Skin of body (tissue), 2 donors: ENCODE results near the gene KCNN3. TPM values are rescaled to one million over a fixed set of nuclear protein-coding genes. Genes with fewer than 3 reads are reported as not detected.
"Not testable (repeated sequence)": the region's sequence is repeated elsewhere in the genome, so short reads cannot be mapped to it uniquely, and the experiment has no call there.

Experiments
- DNase-seq: peaks from one replicate; lab custom pipeline; 2025; lab: John Stamatoyannopoulos, UW
- total RNA-seq: library from RNA; depleted of rRNA; stranded (reverse); fragments of >200 nt; gene quantifications from one replicate; pipeline ENCODE4 v1.2.3, GENCODE V29; 2014

The KCNN3 gene
- total RNA-seq, result 0.99 TPM

- DNase-seq, result peak; percentile 80
Measured at GRCh38 chr1:154870115-154870571, at the start of gene KCNN3. Gene KCNN3, minus strand, starts transcription at chr1:154870281. Its CDS starts 317 bp downstream, at chr1:154869964.

DNA sequence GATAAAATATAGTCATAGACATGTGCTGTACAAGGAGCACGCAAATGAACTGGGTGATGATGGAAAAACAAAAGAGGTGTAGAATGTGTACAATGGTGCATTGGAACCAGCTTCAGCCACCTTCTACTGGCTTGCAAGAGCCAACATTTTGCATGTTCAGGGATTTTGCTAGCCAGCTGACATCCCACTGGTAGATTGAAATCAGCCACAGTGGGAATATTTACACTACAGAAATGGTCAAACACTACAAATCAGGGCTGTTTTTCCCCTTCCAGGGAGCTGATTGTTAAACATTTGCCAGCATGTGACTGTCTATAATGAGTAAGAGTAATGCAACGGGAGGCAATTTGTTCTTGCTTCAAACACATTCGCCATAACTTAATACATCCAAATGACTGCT lies 43.2 kb upstream of the KCNN3 start:
- DNase-seq, result no peak

DNA sequence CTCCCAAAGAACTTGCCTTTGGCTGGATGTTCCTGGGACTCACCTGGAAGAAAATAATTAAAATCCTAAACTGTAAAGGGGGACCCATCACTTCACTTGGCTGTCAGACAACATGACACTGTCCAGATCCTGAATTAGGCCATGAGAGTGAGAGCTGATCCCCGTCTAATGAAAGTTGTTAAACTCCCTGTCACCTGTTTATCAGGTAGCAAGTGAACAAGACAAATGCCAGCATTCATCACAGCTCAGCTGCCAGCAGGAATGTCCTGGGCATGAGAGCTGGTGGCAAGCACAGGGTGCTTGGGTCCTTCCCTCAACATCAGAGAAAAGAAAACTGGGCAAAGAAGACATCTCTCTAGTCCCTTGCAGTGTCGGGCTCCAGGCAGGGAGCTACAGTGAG lies 42.7 kb upstream of the KCNN3 start:
- DNase-seq, result no peak

DNA sequence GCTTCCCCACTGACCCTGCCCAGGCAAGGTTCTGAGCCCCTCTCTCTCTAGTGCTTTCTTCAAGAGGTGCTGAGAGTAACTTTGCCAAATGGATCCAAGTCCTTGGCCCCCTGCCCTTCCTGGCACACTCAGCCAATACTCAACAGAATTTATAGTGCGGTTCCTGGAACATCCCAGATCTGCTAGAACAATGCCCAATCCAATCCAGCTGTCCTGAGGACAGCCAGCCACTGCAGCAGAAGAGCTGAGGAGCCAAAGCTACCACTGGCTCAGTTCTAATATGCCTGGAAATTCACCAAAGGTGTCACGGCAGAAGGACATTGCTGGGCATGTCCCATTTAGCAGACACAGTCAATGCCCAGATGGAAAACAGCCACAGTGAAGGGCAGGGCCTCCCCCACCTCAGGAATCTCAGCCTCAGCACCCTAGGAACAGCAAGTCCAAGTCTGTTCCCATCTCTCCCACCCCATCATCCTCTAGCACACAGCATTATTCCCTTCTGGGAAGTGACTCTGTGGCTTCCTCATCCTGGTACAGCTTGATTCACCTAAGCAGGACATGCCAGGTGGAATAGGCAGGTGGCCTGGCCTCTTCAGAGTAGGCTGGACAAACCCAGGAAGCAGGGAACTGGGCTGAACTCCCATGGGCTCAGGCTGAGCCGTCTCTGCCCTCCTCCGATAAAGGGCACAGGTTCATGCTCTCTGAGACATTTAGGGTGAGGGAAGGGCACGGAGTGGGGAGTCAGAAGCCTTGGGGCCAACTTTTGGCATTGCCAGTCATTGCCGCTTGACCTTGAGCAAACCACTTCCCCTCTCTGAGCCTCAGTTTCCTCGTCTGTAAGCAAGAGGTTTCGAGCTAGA lies 41.8 kb upstream of the KCNN3 start:
- DNase-seq, result no peak

DNA sequence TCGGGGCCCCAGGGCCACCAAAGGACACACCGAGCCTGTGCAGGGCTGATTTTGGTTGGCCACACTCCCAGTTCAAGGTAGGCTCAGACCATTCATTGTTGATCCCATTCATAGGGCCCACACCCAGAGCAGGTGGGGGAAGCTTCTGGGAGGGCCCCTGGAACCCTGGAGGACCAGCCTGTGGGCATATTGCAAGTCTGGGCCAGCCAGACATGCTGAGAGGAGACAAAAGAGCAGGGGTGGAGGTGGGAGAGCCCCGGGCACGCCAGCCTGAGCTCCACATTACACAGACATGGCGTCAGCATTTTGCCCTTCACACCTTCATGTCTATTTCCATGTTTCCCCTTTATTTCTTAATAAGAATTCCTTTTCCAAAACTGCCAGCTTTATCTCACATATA lies 40.8 kb upstream of the KCNN3 start:
- no peak for DNase-seq

DNA sequence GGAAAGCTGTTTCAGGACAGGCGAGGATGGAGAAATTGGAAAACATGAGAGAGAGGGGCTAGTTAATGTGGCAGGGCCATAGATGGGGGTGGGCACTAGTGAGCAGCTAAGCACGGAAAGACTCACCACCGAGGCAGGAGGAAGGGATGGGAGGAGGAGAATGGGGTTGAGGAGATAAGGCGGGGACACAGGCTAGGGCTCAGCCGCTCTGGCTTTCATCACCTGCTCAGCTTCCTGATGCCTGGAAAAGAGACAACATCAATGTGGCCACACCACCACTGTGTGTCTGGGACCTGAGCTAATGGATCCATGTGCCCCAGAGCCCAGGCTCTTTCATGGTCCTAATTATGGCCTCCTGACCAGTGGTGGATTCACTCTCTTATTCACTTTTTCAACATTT lies 38.9 kb upstream of the KCNN3 start:
- no peak for DNase-seq

GRCh38 chr1:154908129-154908528 lies 38.0 kb upstream of the KCNN3 start:
- not testable (repeated sequence) for DNase-seq

GRCh38 chr1:154906621-154907081 lies 36.6 kb upstream of the KCNN3 start:
- no peak for DNase-seq

DNA sequence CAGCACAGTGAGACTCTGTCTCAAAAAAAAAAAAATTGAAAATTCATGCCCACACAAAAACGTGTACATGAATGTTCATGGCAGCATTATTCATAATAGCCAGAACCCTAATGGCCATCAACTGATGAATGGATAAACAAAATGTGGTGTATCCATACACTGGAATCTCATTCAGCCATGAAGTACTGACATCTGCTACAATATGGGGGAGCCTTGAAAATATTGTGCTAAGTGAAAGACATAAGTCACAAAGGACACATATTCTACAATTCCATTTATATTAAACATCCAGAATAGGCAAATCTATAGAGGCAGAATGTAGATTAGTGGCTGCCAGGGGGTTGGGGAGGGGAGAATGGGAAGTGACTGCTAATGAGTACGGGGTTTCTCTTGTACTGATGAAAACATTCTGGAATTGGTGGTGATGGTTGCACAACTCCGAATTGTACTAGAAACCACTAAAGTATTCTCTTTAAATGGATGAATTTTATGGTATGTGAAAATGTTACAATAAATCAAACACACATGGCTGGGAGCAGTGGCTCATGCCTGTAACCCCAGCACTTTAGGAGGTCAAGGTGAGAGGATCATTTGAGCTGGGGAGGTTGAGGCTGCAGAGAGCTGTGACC lies 33.0 kb upstream of the KCNN3 start:
- DNase-seq, result no peak

- DNase-seq, result no peak
Measured at GRCh38 chr1:154901591-154901990, 31.5 kb upstream of the KCNN3 start.

- no peak for DNase-seq
Measured at GRCh38 chr1:154899041-154899440, 29.0 kb upstream of the KCNN3 start.

DNA sequence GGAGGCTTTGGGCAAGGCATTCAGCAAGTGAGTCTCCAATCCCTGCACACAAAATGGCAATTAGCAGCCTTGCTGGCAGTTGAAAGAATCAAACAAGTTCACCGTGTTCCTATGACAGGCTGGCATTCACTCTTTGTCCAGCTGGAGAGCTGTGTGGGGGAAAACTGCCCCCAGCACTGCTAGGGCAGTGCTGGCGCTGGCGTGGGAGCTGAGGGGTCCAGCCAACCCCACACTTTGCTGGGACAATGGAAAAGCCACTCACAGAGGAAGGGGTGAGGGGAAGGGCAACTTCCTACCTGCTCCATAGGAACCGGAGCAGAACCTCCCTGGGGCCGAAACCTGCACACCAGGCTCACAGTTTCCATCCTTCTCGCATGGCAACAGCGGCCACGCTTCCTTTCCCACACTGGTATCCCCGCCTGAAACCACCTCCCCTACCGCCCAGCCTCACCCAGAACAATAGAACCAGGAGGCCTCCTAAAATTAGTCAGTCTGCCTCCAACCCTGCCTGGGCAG lies 26.7 kb upstream of the KCNN3 start:
- DNase-seq, result no peak

DNA sequence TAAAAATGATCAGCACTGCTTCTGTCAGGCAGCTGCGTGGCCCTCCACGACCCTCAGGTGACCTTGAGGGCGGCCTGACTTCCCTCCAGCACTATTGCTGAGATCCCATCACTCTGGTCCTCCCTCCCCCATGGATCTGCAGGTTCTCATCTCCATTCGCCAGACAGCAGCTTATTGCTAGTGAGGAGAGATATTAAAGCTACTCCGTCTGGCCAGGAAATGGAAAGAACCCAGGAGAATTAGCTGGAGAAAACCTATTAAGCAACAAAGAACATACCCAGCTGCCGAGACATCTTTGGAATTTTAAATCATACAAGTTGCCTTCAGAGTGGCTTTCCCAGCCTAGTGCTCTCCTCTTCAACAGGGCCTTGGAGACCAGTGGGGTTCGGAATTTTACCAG lies 25.7 kb upstream of the KCNN3 start:
- no peak for DNase-seq

DNA sequence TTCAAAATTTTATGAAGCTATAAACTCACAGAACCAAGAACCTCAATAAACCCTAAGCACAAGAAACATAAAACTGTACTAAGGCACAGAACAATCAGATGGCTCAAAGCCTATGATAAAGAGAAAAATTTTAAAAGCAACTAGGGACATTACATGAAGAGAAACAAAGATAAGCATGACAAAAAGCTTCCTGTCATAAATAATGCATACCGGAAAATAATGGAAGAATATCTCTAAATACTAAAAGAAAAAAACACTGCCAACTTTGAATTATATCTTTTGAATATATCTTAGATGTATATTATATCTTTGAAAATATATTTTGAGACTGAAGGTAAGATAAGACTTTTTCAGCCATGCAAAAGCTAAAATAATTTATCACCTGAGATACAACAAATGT lies 21.4 kb upstream of the KCNN3 start:
- DNase-seq, result no peak

- DNase-seq, result no peak
Measured at GRCh38 chr1:154888757-154889156, 18.7 kb upstream of the KCNN3 start.

DNA sequence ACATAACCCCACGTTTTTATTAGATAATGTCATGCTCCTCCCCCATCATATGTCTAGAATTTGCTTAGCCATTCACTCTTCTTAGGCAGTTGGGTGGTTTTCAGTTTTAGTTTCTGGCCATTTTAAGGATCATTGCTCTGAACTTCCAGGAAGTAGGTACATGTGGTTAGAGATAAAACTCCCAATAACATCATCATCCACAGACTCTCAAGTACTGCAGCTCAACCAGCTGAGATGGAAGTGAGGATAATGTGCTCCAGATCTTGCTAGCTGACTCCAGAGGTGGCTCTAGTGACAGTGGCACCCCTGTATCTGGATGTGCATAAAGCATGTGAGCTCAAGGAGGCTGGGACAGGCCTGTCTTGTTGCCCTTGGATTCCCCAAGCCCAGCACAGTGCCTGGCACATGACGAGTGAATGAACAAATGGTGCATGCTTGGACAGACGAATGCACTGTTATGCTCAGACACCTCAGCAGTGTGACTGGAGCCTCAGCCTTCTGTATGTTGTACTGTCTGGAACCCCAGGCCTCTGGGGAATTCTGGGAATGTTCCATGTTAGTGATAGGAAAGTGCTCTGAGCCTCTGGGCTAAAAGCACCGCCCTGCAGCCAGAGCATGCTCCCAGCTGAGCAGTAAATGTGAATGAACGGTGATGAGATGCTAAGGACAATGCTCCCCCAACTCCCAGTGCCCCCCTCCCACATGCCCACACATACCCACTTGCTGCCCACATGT lies 16.4 kb upstream of the KCNN3 start:
- no peak for DNase-seq

DNA sequence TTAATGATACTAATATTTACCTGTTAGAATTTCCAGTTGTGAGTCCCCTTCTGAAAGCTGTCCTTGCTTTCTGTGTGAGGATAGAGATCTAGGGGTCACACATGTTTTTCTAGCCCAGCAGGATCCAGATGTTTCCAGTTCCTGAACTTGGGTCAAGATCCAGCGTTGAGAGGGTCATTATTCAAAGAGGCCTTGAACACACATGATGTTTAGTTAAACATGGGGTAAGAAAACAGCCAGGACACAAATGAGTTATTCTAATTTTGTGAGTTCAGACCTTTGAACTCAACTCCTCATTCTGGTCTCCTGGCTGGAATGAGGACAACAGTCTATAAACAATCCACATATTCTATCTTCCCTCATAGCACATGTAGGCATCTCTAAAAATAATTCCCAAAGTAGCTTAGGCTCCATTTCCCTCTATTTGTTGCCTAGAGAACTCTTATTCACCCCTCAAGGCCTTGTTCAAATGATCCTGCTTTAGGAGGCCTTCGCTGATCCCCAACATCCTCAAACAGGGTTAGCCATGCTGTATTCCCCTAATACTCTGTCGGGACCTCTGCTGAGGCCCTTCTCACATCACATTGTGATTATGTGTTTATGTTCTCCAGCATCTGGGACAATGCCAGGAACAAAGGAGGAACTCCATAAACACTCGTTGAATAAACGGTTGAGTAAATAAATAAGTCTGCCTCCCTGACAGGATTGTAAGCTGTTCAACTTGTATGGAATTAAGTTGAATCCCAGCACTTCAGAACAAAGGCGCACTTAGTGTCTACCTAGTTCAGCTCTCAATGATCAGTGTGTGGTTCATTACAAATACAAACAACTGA lies 15.0 kb upstream of the KCNN3 start:
- no peak for DNase-seq

- DNase-seq, result no peak
Measured at GRCh38 chr1:154883919-154884868, 14.1 kb upstream of the KCNN3 start.

DNA sequence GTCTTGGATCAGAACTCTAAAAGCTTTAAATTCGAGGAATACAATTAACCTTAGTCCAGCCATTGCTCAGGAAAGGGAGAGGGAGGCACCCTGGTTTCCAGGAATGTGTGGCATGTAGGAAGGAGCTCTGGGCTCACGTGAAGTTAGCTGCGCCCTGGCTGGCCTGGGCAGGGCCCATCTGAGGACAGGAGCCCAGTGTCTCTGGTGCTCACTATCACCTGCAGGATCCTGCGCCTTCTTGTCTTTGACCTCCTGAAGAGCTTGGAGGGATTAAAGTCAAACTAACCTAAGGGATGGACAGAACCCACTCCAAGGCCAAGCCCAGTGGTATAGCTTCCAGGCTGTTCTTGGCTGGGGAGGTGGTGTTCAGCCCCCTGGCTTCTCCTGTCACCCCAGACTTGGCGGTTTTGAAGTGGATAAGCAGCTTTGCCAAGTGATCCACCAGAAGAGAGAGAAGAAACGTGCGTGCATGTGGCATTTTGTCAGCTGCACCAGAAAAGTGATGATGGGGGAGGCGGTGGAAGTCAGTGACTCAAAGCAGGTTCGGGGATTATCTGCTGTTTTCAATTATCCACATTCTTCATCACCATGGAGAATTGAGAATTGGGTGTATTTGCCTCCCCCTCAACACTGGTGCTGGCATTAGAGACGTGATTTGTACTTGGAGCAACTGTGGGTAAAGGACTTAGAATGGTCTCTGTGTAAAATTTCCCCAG lies 11.9 kb upstream of the KCNN3 start:
- DNase-seq, result no peak
